HepG2 (cell line): ENCODE results near the gene THAP9. TPM values are rescaled to one million over a fixed set of nuclear protein-coding genes. Genes with fewer than 3 reads are reported as not detected.

Experiments
- ATAC-seq: fragments of 200-7000 bp; cut with Tn5 transposase; 3 replicates; pipeline ENCODE4 v1.9.1; 2020; ENCODE audit warnings: mild to moderate bottlenecking, moderate library complexity
- BruUV-seq: library from RNA; stranded (reverse); fragments of 400-500 nt; replicated peaks from 2 replicates; lab custom pipeline; 2021; lab: Mats Ljungman, UMichigan
- CTCF ChIA-PET: fragments of 300-600 bp; formaldehyde crosslinking; extraction: SDS; loops from one replicate; lab custom pipeline; 2021; ENCODE audit warnings: low total read pairs, inconsistent platforms, low intra/inter-chr PET ratio; lab: Yijun Ruan, JAX
- POLR2A ChIA-PET: fragments of 350-600 bp; sonication (Branson Sonifier 250); formaldehyde crosslinking; loops from one replicate; lab custom pipeline; 2020; ENCODE audit warnings: antibody characterized with exemption, inconsistent platforms; lab: Yijun Ruan, JAX
- DNase-seq: peaks from one replicate; pipeline ENCODE4 v3.0.0-alpha.2; 2015; ENCODE audit warnings: low spot score
- FAIRE-seq: peaks from 3 replicates; lab custom pipeline; 2011; peaks lifted over from hg19 to GRCh38; lab: Jason Lieb, UNC
- H2AFZ ChIP-seq: one replicate; pipeline ENCODE4 v1.6.1; 2011; ENCODE audit warnings: low read length, inconsistent platforms
- H3K27ac ChIP-seq: fragments of 300-600 bp; 3 replicates; pipeline ENCODE4 v1.8.0; 2011; ENCODE audit warnings: mixed run types, mild to moderate bottlenecking, mixed read lengths, low read length, inconsistent platforms; ENCODE audit not compliant: insufficient read depth; ENCODE audit errors: extremely low read length
- H3K27me3 ChIP-seq, 2 experiments: fragments of 200-600 bp in 1 of 2; 2 replicates in 1 of 2; 3 replicates in 1 of 2; pipeline versions ENCODE4 v1.6.0 to v1.8.0; 2011; ENCODE audit warnings: low read length in 2 of 2, mild to moderate bottlenecking in 2 of 2, moderate library complexity in 2 of 2, inconsistent platforms in 1 of 2; ENCODE audit not compliant: insufficient read depth in 2 of 2, control insufficient read depth in 1 of 2
- H3K36me3 ChIP-seq, 2 experiments: fragments of 200-600 bp in 1 of 2; replicated peaks in 1 of 2; 2 replicates in 1 of 2; 3 replicates in 1 of 2; pipeline versions ENCODE4 v1.5.1 to v1.8.0; 2011; ENCODE audit warnings: low read length in 2 of 2, inconsistent platforms in 1 of 2; ENCODE audit not compliant: insufficient read depth in 2 of 2, control insufficient read depth in 1 of 2
- H3K4me1 ChIP-seq: 2 replicates; pipeline ENCODE4 v1.5.1; 2012; ENCODE audit warnings: low read length, inconsistent platforms; ENCODE audit not compliant: insufficient read depth
- H3K4me2 ChIP-seq: 2 replicates; pipeline ENCODE4 v1.6.0; 2011; ENCODE audit warnings: low read depth, low read length, inconsistent platforms
- H3K4me3 ChIP-seq, 3 experiments: fragments of 200-600 bp in 1 of 3; sonication (generic), shearing (Covaris generic) in 1 of 3; replicated peaks in 1 of 3; 2 replicates each; pipeline ENCODE4 v1.5.1; 2011 to 2016; ENCODE audit warnings: low read length in 3 of 3, inconsistent platforms in 2 of 3, low read depth in 2 of 3, mild to moderate bottlenecking in 2 of 3, control low read depth in 1 of 3, mixed read lengths in 1 of 3; ENCODE audit not compliant: insufficient read depth in 1 of 3
- H3K79me2 ChIP-seq: one replicate; pipeline ENCODE4 v1.6.1; 2011; ENCODE audit warnings: low read length, inconsistent platforms; ENCODE audit not compliant: insufficient read depth
- H3K9ac ChIP-seq: 2 replicates; pipeline ENCODE4 v1.6.0; 2011; ENCODE audit warnings: mild to moderate bottlenecking, low read depth, low read length, inconsistent platforms; ENCODE audit not compliant: insufficient read depth
- H3K9me3 ChIP-seq: 2 replicates; pipeline ENCODE4 v1.5.1; 2012; ENCODE audit warnings: mild to moderate bottlenecking, low read length
- H4K20me1 ChIP-seq: 2 replicates; pipeline ENCODE4 v1.6.0; 2011; ENCODE audit warnings: inconsistent platforms, mild to moderate bottlenecking, low read length, moderate library complexity; ENCODE audit not compliant: insufficient read depth
- DMTF1 ChIP-seq: sonication (generic); formaldehyde crosslinking; IDR thresholded peaks from 2 replicates; pipeline ENCODE4 v1.4.0; 2020; ENCODE audit warnings: mild to moderate bottlenecking, missing genetic modification reagents
- HOXA5 ChIP-seq: sonication (generic); formaldehyde crosslinking; IDR thresholded peaks from 2 replicates; pipeline ENCODE4 v1.4.0; 2020; ENCODE audit warnings: missing genetic modification reagents
- IKZF4 ChIP-seq: sonication (generic); formaldehyde crosslinking; IDR thresholded peaks from 2 replicates; pipeline ENCODE4 v1.5.1; 2020; ENCODE audit warnings: borderline replicate concordance, mild to moderate bottlenecking, low read depth, missing genetic modification reagents; ENCODE audit errors: not compliant biosample characterization
- MED13 ChIP-seq: sonication (generic); formaldehyde crosslinking; IDR thresholded peaks from 2 replicates; pipeline ENCODE4 v1.5.0; 2020; ENCODE audit warnings: missing genetic modification reagents
- NFATC3 ChIP-seq: sonication (generic); formaldehyde crosslinking; IDR thresholded peaks from 2 replicates; pipeline ENCODE4 v1.5.1; 2020; ENCODE audit warnings: mild to moderate bottlenecking, missing genetic modification reagents
- NRL ChIP-seq: sonication (generic); formaldehyde crosslinking; IDR thresholded peaks from 2 replicates; pipeline ENCODE4 v1.5.0; 2020; ENCODE audit warnings: missing genetic modification reagents, mild to moderate bottlenecking, moderate library complexity, borderline replicate concordance
- PBX2 ChIP-seq: IDR thresholded peaks from 2 replicates; pipeline ENCODE4 v1.6.1; 2016; ENCODE audit warnings: control low read depth
- ZMYM4 ChIP-seq: sonication (generic); formaldehyde crosslinking; IDR thresholded peaks from 2 replicates; pipeline ENCODE4 v1.8.1; 2023; ENCODE audit warnings: mild to moderate bottlenecking, missing genetic modification reagents
- ZNF124 ChIP-seq: sonication (generic); formaldehyde crosslinking; IDR thresholded peaks from 2 replicates; pipeline ENCODE4 v1.4.0; 2020; ENCODE audit warnings: missing genetic modification reagents
- ZNF160 ChIP-seq: sonication (generic); formaldehyde crosslinking; IDR thresholded peaks from 2 replicates; pipeline ENCODE4 v1.8.0; 2022; ENCODE audit warnings: mild to moderate bottlenecking, inconsistent platforms, missing genetic modification reagents
- WGBS: methylation state at CpG from one replicate; pipeline ENCODE4 v1.1.6; 2017; ENCODE audit warnings: low lambda C conversion rate; 5-methylcytosine and 5-hydroxymethylcytosine counted together
- in situ Hi-C: cut with HindIII; loops from 2 replicates; pipeline ENCODE4 v1.10.0; 2017; ENCODE audit warnings: low pct_unique_long_range_greater_than_20kb; ENCODE audit not compliant: extremely low pct_ligation_motif_present
- intact Hi-C: fragments of 100-400 bp; cut with micrococcal nuclease; formaldehyde crosslinking; loops from one replicate; pipeline ENCODE4 v1.10.0; 2022; ENCODE audit not compliant: unreplicated experiment
- polyA plus RNA-seq, 8 experiments: library from polyadenylated mRNA; depleted of rRNA in 3 of 8; stranded (reverse) in 7 of 8; unstranded in 1 of 8; fragments of >200 nt; fragmentation: Illumina TruSeq in 4 of 8; extraction: Trizol in 4 of 8; gene quantifications; 2 replicates each; pipeline versions ENCODE4 v1.2.1 to v1.2.3, GENCODE V29; 2011 to 2016; ENCODE audit warnings: low read depth in 4 of 8, missing spikeins in 1 of 8, mixed read lengths in 1 of 8; ENCODE audit not compliant: insufficient read depth in 1 of 8
- total RNA-seq, 5 experiments: library from RNA; depleted of rRNA; stranded (reverse); fragments of >200 nt; fragmentation: Illumina TruSeq; extraction: Trizol; gene quantifications; 2 replicates each; pipeline ENCODE4 v1.2.3, GENCODE V29; 2016; ENCODE audit warnings: low read depth in 1 of 5

Gene THAP9
- total and polyA plus RNA-seq, 2 of the 13 experiments (the other 11 are each of a cell fraction or from before 2014, with no cell fraction given) = 6.0 to 7.2 TPM

GRCh38 chr4:82890901-82891706 lies 9.4 kb upstream of the THAP9 start, which contains the start of gene SEC31A:
SEC31A (minus strand) TSS chr4:82891153; CDS start chr4:82881936, 9,217 bp downstream.
- Histone ChIP-seq H2AFZ (no peak within 1 kb of the TSS), H3K4me3 (peak within 1 kb of the TSS; percentile 81 to 99 (median 91)), H4K20me1 (peaks cover 5% of the 10 kb centered on the region; the same call in 1 of the 2 replicates), H3K27me3 (no peaks in the 10 kb centered on the region; a peak in 2 of 5 replicates), H3K9me3 (no peaks in the 10 kb centered on the region), H3K4me1 (peaks cover 41% of the 10 kb centered on the region), H3K4me2 (peak within 1 kb of the TSS; percentile 93), H3K79me2 (peaks cover 63% of the 10 kb centered on the region), H3K27ac (peak within 1 kb of the TSS; percentile 98), H3K9ac (peak within 1 kb of the TSS; percentile 100), H3K36me3 (no peaks in the 10 kb centered on the region; a peak in 2 of 5 replicates)
- BruUV-seq = no TSS peak
- WGBS = 0% methylated on average over 30 of the region's 71 CpGs
- CTCF ChIA-PET = no interaction called here
- intact Hi-C loops (loop anchor here (1.0 to 2.0 kb wide), 2 partner anchors 10 to 38 kb away; no protein-coding TSS in a partner anchor), in situ Hi-C loops (no loop called here)
- peak; percentile 91 for ATAC-seq
- POLR2A ChIA-PET = interaction anchor here (1.1 kb wide), 1 partner anchor 9 kb away, joined by 20 read pairs; the partner anchor contains the start of gene THAP9
- no peak for FAIRE-seq
- DNase-seq = peak; percentile 91
- TF ChIP-seq IKZF4 (CRISPR knock-in tag) (peak; percentile 88), ZMYM4 (CRISPR knock-in tag) (peak; percentile 94), NFATC3 (CRISPR knock-in tag) (peak; percentile 89; the same call in 1 of the 2 replicates), HOXA5 (CRISPR knock-in tag) (peak; percentile 85), PBX2 (no peak), ZNF124 (CRISPR knock-in tag) (0 out of 2 replicates have a peak, but pooled peaks have one; percentile 34), DMTF1 (CRISPR knock-in tag) (no peak), NRL (peak; percentile 97), ZNF160 (0 out of 2 replicates have a peak, but pooled peaks have one; percentile 51), MED13 (peak; percentile 85; the same call in 1 of the 2 replicates)
